ENCODE data around the gene SMS. TPM values are rescaled to one million over a fixed set of nuclear protein-coding genes. Genes with fewer than 3 reads are reported as not detected.

Gene SMS
- total and polyA plus RNA-seq, 2 of the 4 experiments (the other 2 are of a cell fraction): 176 to 230 TPM

GRCh38 chrX:21986596-21986995 is 46.1 kb downstream of the SMS start:
- no peak overlapping the region for H4K5ac ChIP-seq (ENCODE audit: low read depth, low read length)
- H2AFZ ChIP-seq (replicated peaks; ENCODE audit: low read length, poor library complexity): no peak overlapping the region
- H2BK15ac ChIP-seq (ENCODE audit: low read depth, low read length): no peak overlapping the region
- H2BK20ac ChIP-seq (ENCODE audit: low read depth, low read length): no peak overlapping the region
- DNase-seq: peak; percentile 40
- no CpG with 5 or more reads among the region's 1 CpG for WGBS, 2 experiments (ENCODE audit: extremely low coverage in 2 of 2, insufficient read length in 1 of 2)
- in situ Hi-C loops (cut with MboI; ENCODE audit: low sequenced_read_pairs): no loop called here
- H4K8ac ChIP-seq (ENCODE audit: low read depth in 2 of 2, low read length in 2 of 2): no peak overlapping the region
- peak; percentile 26 for ATAC-seq (ENCODE audit: low read depth)
- BruUV-seq (replicated peaks): no TSS peak
- no peak overlapping the region for H3K14ac ChIP-seq (replicated peaks; ENCODE audit: low read depth, low read length)
- H3K79me1 ChIP-seq (ENCODE audit: low read depth in 1 of 2, low read length in 2 of 2): peaks cover 0 to 4% of the 10 kb centered on the region in 2 experiments; a peak in 3 of 4 replicates
- no peak overlapping the region for H2AK9ac ChIP-seq (replicated peaks; ENCODE audit: low read depth, low read length, poor library complexity)
- no peak overlapping the region for H3K9ac ChIP-seq (ENCODE audit: low read depth, low read length)
- H3K4ac ChIP-seq (ENCODE audit: low read depth, low read length): no peak overlapping the region
- H4K91ac ChIP-seq (ENCODE audit: insufficient read depth, low read depth, low read length): no peak overlapping the region
- H3K4me2 ChIP-seq (ENCODE audit: low read depth, low read length): no peak overlapping the region
- H2BK120ac ChIP-seq (ENCODE audit: low read depth, low read length): no peak overlapping the region
- H3K4me1 ChIP-seq (ENCODE audit: control insufficient read depth, insufficient read depth, low read length): 0 out of 2 replicates have a peak, but pooled peaks cover 2% of the 10 kb centered on the region
- dilution Hi-C loops (cut with HindIII; ENCODE audit: low sequenced_read_pairs, unreplicated experiment): no loop called here
- no peak overlapping the region for H3K56ac ChIP-seq (ENCODE audit: extremely low read depth, insufficient read depth, low read length)
- no peaks in the 10 kb centered on the region for H3K9me3 ChIP-seq (ENCODE audit: control insufficient read depth, insufficient read depth, low read length)
- no peaks in the 10 kb centered on the region; the same call in 1 of the 2 replicates for H4K20me1 ChIP-seq (ENCODE audit: insufficient read depth, low read length)
- peaks cover 22% of the 10 kb centered on the region for H3K36me3 ChIP-seq (ENCODE audit: control insufficient read depth, insufficient read depth, low read length)
- H3K27ac ChIP-seq (ENCODE audit: insufficient read depth, low read length): no peak overlapping the region
- no peak overlapping the region for H2AK5ac ChIP-seq (ENCODE audit: low read depth, low read length)
- no peaks in the 10 kb centered on the region for H3K27me3 ChIP-seq (ENCODE audit: control insufficient read depth, insufficient read depth, low read length)
- intact Hi-C loops (cut with micrococcal nuclease): loop anchor here (5.0 kb wide), 1 partner anchor 1336 kb away; no protein-coding TSS in a partner anchor
- no peak overlapping the region for H3K23ac ChIP-seq (ENCODE audit: low read depth, low read length)
- ChIA-PET POLR2A (ENCODE audit: unreplicated experiment) (no interaction called here), CTCF (no interaction called here)
- no peaks in the 10 kb centered on the region for H3K9me1 ChIP-seq (ENCODE audit: insufficient read depth, low read length)
- H3K4me3 ChIP-seq (ENCODE audit: insufficient read depth, low read depth, low read length): no peak overlapping the region
- no peak overlapping the region for H2BK5ac ChIP-seq (ENCODE audit: low read depth, low read length, poor library complexity, severe bottlenecking)
- H3K18ac ChIP-seq (ENCODE audit: low read depth, low read length): no peak overlapping the region
- TF ChIP-seq RCOR1 (IDR thresholded peaks at IDR 0.05; ENCODE audit: insufficient replicate concordance, low read length): no peak
